Glomerular endothelial cell (primary cell): ENCODE data around the gene C3AR1. TPM values are rescaled to one million over a fixed set of nuclear protein-coding genes. Genes with fewer than 3 reads are reported as not detected.
"Not testable (repeated sequence)": the region's sequence is repeated elsewhere in the genome, so short reads cannot be mapped to it uniquely, and the experiment has no call there.

Source experiments
- DNase-seq: peaks from one replicate; pipeline ENCODE4 v3.0.0-alpha.2; 2011; ENCODE audit warnings: low read depth, low spot score; ENCODE audit errors: extremely low read depth
- total RNA-seq: library from RNA; depleted of rRNA; stranded (reverse); fragments of >200 nt; gene quantifications from 2 replicates; pipeline ENCODE4 v1.2.3, GENCODE V29; 2015

C3AR1 gene
- total RNA-seq, result 0.44 TPM in 1 of 2 replicates, not detected in the other

- DNase-seq, result peak; percentile 39
Measured at GRCh38 chr12:8065991-8066594, at the start of gene C3AR1. Gene C3AR1 (minus strand): TSS chr12:8066359. CDS start chr12:8060185, 6,174 bp downstream.

- DNase-seq, result not testable (repeated sequence)
Measured at GRCh38 chr12:8113117-8113516, 47.0 kb upstream of the C3AR1 start.

- peak; percentile 61 for DNase-seq
Measured at GRCh38 chr12:8108808-8109398, 42.7 kb upstream of the C3AR1 start.

DNA sequence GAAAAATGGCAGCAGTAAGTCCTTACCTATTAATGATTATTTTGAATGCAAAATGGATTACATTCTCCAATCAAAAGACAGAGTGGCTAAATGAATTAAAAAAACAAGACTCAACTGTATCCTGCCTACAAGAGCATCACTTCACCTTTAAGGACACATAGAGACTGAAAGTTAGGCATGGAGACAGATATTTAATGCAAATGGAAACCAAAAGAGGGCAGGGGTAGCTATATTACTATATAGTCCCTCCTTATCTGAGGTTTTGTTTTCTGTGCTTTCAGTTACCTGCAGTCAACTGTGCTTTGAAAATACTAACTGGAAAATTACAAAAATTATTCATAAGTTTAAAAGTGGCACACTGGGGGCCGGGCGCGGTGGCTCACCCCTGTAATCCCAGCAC, 33.1 kb upstream of the C3AR1 start:
- no peak for DNase-seq

- DNase-seq, result no peak
Measured at GRCh38 chr12:8096281-8096915, 30.2 kb upstream of the C3AR1 start.

- DNase-seq, result no peak
Measured at GRCh38 chr12:8093291-8093690, 27.1 kb upstream of the C3AR1 start.

GRCh38 chr12:8089716-8090115, 23.6 kb upstream of the C3AR1 start:
- DNase-seq, result no peak

DNA sequence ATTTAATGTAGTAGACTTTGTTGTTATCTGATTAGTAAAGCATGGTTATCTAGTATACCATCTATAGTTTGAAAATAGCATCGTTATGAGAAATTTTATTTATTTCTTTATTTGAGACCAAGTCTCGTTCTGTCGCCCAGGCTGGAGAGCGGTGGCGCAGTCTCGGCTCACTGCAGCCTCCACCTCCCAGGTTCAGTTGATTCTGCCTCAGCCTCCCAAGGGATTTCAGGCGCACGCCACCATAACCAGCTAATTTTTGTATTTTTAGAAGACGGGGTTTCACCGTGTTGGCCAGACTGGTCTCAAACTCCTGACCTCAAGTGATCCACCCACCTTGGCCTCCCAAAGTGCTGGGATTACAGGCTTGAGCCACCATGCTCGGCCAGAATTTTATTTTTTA, 23.1 kb upstream of the C3AR1 start:
- DNase-seq, result not testable (repeated sequence)

DNA sequence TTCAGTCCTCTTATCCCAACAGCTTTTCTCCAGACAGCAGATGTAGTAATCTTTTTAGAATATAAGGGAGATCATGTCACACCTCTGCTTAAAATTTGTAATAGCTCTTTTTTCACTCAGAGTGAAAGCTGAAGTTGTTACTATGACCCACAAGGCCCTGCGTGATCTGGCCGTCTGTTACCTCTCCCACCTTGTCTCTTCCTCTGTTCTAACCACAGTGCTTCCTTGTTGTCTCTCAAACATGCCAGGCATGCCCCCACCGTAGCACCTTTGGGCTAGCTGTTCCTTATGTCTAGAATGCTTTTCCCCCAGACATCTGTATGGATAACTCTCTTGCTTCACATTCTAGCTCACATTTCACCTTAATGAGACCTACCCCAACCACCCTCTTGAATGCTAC, 22.4 kb upstream of the C3AR1 start:
- DNase-seq, result no peak

DNA sequence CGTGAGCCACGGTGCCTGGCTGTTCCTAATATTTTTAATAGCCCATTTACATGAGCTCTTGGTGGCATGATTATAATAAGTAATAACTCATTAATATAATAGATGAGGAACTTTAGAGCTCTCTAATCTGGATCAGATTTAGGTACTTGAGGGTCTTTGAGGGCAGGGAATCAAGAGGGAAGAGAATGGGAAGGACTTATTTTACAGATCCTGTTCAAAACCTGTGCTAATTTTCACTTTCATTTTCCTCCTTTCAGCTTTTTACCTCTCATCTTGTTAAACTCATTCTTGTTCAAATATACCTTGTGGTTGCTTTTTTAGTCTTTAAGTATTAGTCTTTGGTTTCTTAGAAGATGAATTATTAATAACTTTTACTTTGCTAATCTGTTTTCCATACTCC, 21.5 kb upstream of the C3AR1 start:
- no peak for DNase-seq

GRCh38 chr12:8084351-8084750, 18.2 kb upstream of the C3AR1 start:
- DNase-seq, result not testable (repeated sequence)

DNA sequence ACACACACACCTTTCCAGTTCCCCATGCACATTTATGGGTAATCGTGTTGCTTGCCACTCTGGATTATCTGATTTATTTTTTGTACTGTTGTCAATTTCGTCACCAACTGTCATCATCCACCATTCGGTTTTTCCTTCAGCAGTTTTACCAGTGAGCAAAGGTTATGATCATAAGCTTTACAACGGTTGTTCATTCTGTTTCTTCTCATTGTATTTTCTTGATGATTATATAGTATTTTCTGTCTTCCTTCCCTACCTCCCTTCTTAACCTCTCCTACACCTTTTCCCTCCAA, 16.6 kb upstream of the C3AR1 start:
- DNase-seq, result no peak

DNA sequence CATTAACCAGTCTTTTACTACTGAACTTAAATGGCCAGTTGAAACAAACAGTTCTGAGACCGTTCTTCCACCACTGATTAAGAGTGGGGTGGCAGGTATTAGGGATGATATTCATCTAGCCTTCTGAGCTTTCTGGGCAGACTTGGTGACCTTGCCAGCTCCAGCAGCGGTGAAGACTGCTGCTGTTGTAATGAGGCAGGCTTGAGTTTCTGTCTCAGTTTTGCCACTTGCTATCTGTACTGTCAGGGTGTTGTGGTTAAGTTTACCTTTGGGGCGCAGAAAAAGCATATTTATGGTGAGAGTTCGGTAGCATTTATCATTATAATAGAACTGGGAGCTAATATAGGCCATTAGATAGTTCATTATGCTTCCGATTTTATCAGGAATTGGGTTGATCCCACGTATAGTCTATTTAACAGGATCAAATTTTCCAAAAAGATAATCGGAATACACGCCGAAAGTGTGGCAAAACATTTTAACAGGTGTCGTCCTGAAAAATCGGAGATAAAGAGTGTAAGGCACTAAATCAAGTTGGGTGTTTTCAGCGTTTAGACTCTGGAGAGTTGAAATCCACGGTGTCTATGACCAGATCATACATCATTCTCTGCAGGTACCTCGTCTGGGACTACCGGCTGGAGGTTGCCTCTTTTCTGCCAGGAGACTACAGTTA, 15.2 kb upstream of the C3AR1 start:
- no peak for DNase-seq

DNA sequence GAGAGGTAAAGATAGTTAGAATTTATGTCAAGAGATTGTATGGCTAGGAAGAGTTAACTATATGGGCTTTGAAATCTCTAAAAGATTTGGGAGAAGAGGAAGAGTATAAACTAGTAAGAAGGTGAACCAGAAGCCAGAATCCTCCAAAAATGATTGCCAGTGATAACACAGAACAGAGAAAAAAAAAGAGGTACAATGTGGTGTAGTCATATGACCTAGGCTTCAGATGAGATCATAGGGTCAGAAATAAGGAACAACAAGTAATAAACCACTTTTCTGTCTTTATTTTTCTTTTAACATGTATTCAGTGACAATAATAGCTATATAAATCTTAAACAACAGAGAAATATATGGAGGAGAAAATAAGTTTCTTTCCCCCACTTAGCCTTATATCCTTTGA, 14.0 kb upstream of the C3AR1 start:
- no peak for DNase-seq

- no peak for DNase-seq
Measured at GRCh38 chr12:8078916-8079315, 12.8 kb upstream of the C3AR1 start.

DNA sequence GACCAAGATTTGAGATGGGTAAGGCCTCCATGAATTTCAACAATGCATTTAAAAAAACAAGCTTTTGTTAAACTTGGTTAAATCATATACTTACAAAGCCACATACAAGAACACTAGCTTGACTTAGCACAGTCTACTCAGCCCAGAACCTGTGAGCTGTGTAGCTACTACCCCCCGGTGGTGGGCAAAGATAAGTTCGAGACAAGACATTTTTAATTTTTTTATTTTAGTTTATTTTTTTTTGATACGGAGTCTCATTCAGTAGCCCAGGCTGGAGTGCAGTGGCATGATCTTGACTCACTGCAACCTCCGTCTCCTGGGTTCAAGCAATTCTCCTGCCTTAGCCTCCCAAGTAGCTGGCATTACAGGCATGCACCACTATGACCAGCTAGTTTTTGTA, 12.2 kb upstream of the C3AR1 start:
- peak; percentile 22 for DNase-seq

- no peak for DNase-seq
Measured at GRCh38 chr12:8077207-8077606, 11.0 kb upstream of the C3AR1 start.

- DNase-seq, result no peak
Measured at GRCh38 chr12:8076366-8076765, 10.2 kb upstream of the C3AR1 start.

DNA sequence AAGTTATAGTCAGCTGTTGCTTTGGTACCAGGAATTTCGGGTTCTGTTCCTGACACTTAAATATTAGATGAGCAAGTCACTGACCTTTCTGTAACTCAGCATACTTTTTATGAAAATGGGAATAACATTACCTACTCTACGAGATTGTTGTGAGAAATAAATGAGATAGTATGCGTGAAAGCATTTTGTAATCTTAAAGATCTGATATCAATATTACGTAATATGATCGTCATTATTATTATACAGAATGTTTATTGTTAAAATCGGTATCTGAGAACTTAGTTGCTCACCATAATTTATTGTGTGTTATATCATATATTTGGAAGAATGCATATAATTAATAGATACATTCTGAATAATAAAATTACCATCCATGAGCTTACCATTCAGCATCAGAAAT, 9.8 kb upstream of the C3AR1 start:
- DNase-seq, result no peak

GRCh38 chr12:8071820-8072219, 5.7 kb upstream of the C3AR1 start:
- not testable (repeated sequence) for DNase-seq

- no peak for DNase-seq
Measured at GRCh38 chr12:8069582-8069981, 3.4 kb upstream of the C3AR1 start.

GRCh38 chr12:8064131-8064530, 2.0 kb downstream of the C3AR1 start:
- no peak for DNase-seq
